Measurements from ENCODE around the gene CELA1.

CELA1 gene

DNA sequence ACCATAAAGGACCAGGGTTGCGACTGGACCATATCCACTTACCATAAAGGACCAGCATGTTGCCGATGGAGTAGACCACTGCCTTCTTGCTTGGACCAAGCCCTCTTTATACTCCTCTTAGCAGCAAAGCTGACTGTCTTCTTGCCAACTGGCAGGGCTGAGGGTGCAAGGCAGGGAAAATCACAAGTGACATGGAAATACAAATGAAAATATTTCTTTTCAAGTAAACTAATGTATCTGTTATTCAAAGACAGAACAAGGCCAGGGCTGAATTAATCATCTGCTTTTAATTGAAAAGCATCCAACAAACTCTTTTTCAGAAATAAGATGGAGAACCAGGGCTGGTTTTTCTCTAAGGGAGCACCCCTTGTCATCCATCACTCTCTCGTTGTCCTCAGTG is at the start of gene CELA1:
TSS of gene CELA1 (minus strand) at position 99 of the 400 bp plus-strand sequence. CDS start at position 58, 41 bp downstream.
- no peak for DNase-seq

DNA sequence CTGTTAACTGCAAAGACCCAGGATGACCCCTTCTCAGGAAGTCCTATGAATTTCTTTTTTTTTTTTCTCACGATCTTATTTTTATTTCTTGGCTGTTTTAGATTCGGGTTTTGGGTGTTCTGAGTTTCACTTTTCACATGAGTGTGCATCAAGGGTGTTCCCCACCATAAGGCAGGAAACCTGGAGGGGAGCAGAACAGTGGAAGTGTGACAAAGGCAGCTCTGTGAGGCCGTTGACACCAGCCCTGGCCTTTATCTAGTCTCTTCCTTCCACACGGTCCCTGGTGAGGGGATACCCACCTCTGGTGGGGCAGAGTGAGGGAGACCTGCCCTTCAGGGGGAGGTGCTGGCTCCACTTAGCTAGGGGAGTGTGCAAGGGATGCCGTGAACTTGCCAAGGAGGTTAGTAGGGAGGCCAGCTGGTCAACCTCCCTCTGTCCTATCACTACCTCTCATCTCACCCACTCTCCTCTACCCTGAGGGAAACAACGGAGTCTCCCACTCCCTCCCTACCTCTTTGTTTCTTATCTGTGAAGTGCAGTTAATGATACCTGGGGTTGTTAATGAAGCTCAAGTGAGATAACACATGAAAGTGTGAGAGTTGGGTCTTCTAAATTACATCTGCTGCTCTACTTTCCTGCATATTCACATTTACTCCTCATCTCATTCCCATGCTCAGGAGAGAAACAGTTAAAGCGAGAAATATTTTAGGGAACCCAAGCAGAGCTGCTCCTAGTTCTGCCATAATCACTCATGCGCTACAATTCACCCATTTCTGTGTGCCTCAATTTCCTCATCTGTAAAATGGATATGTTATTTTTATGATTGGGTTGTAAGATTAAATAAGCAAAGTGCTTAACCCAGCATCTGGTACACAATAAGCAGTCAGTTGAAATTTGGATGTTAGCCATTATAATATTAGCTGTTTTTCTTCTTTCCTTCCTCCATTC is 49.1 kb upstream of the CELA1 start:
- DNase-seq: no peak

DNA sequence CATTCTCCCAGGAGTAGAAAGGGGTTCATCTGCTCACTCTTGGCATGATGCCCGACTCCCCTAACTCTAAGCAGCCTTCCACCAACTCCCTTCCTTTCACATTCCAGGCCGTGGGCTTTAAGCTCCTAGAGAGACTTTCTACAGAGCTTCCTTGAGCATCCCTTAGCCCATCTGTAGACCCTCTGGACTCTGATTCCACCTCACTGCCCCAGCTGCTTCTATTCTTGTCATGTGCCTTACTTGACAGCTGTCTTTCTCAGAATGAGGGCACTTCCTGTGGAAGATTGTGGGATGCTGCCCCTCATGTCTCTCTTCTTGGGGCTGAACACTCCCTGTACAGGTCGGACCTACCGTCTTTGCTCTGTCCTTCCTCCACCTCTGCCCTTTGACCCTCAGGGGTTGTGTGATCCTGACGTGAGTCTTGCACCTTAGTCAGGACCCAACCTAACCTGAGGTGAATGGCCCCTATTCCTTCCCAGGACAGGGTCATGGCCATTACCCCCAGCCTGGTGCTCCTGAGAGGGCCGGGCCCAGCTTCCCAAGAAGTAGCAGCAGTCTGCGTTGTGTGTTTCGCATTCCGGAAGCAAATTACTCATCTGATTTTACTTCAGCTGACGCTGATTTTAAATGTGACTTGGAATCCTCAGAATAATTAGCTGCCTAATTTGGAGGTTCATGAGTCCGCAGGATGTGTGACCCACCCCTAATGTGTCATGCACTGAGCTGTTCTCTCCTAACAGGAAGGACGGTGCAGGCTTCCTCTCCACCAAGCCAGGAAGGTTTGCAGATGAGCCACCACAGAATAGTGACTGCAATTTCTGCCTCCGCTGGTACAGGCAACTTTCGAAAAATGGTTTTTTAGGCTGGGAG is 47.4 kb upstream of the CELA1 start:
- no peak for DNase-seq

DNA sequence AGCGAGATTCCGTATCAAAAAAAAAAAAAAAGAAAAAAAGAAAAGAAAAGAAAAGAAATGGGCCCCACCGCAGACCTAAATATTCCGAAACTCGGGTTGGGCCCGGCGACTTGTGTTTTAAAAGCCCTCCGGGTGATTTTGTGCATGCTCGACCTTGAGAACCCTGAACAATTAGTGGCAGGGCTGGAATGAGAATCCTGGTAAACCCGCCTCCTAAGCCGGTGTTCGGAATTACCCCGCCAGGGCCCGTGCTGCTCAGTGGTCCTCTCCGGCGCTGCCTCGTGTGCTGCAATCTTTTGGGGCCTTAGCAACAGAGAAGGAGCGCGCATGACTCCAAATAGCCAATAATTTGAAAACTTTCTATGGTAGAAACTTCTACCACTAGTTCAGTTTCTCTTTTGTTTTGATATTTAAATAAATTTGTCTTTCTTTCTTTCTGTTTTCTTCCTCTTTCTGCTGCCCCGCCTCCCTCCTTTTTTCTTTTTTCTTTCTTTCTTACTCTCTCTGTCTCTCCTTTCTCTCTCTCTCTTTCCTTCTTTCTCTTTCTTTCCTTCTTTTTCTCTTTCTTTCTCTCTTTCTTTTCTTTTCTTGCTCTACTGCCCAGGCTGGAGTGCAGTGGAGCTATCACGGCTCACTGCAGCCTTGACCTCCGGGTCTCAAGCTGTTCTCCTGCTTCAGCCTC is 46.2 kb upstream of the CELA1 start:
- peak; percentile 44 for DNase-seq

DNA sequence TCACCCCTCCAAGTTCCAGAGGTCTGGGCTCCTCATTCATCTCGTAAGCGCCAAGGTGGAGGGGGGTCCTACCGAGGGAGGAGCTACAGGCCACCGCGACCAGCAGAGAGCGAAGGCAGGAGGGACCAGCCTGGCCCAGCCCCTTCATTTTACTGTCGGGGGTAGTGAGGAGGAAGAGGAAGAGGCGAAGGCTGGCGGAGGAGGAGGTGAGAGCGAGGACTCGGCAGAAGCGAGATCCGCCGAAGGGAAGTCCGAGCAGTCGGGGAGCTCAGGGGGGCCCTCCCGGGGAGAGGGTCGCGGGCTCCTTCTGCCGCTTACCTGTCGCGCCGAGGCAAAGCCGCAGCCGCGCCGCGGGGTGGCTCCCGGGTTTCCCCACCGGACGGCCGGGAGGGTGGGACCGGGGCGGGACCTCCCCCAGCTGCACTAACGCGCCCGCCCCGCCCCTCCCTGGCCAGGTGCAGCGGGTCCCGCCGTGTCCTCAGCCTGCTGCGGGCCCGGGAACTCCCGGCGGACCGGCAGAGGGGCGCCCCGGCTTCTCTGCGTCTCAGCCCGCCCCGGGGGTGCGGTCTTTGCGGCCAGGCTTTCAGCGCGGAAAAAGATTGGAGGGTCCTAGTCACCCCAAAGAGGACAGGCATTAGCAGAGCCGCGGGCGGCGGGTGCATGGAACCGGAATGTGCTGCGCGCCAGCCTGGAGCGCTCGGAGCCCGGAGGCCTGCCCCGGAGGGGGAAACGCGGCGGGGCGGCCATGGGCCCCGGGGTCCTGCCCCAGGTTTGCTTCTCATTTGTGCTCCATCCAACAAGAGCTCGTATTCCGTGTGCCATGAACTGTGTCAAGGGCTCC is 45.0 kb upstream of the CELA1 start, which contains the start of gene GALNT6:
TSS of gene GALNT6 (minus strand) at position 124 of the 841 bp plus-strand sequence. CDS start 11,625 bp downstream, outside the sequence.
- peak; percentile 63 for DNase-seq

DNA sequence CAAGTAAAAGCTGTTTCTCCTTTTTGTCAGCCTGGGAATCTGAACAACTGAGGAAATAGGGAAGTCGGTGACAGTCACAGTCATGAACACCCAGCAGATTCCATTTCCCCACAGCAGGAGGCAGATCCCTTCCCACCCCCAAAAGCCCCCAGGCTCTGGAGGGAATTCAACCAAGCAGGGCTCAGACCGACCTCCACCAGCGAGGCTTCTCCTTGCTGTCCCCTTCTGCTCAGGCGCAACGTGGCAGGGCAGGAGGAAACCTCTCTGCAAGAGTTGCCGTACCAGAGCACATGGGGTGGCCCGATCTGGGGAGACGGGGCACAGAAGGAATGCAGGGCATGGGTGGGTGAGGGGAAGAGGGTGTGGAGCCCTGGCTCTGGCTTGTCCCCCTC is 44.4 kb upstream of the CELA1 start:
- DNase-seq: peak; percentile 63

DNA sequence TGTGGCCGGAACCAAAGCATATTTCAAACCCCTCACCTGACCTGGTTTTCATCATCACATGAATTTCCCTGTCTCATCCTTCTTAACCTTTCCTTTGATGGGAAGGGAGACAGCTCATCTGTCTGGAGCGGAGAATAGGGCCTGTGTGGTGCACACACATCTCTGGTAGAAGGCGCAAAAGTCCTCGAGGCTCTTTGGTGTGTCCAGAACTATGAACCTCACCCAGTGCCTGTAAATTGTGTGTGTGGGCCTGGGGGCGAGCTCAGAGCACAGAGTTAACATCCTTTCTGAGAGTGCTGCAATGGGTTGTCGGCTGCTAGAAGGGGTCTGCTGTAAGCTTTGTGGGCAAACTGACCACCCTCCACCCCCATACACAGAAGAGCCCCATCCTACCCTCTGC is 44.0 kb upstream of the CELA1 start:
- no peak for DNase-seq

DNA sequence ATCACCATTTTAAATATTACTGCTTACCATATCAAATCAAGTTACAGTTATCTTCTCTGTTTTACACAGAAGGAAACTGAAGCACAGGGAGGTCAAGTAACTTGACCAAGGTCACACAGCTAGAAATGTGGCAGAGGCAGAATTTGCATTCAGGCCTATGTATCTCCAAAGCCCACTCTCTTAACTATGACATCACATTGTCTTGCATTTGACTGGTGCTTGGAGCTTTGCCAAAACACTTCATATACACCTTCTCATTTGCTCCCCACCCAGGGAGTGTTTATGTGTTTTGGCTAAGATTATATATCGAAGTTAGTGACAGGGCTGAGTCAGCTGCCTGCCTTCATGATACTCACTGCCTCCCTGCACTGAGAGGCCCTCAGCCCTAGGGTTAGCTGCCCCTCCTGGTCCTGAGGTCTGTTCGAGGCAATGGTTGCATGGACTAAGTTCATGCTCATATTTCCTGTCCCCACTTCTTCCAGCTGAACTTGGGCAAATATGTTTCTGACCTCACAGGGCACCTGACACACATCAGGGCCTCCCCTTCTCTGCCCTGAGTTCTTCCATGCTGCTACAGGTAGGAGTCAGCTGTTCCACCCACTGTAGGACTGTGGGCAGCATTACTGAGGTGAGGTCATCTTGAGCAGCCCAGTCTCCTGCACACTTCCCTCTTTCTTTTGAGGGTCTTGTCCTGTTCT is 43.0 kb upstream of the CELA1 start:
- DNase-seq: no peak

DNA sequence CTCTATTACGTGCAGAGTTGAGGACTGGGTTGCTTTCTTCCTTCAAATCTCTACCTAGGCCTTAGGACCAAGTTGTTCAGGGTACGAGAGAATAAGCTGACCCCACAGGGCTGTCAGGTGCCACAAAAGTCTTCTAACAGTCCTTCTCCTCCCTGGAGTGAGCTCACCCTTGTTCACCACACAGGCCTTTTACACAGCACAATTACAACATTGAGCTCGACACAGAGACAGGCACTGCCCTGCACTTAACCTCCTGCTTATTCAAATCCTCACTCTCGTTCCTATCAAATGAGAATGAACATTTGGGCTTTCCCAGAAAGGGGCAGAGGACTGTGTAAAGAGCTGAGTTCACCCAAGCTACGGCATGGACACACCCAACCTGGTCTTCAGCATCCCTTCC is 42.4 kb upstream of the CELA1 start:
- peak; percentile 66 for DNase-seq

DNA sequence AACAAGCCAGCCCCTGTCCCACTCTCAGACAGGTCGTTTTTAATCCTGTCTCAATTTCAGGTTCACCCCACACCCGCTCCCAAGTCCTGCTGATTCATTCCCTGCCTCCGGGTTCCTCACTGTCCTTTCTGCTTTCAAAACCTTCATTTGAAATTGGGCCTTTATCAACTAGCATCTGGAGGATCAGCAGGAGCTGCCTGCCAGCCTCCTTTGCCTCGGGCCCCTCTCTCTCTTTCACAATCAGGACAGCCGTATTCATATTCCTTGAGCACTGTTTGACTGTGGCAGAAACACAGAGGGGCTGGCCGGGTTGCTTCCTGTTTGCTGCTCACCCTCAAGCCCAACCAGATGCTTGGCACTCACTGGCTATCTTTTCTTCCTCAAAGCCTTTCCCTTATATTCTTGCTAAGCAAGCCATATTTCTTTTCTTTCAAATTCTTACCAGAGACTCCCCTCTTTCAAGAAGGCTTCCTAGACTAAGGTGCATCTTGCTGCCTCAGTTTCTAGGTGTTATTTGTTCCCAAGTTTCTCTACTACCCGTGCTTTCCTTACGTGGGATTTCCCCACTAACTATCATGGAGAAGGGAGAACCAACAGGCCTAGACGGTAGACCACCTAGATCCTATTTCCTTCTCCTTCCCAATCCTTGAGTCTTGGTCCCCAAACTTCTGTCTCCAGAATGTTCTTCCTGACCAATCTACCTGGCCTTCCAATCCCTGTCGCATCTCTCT is 41.8 kb upstream of the CELA1 start:
- peak; percentile 40 for DNase-seq

DNA sequence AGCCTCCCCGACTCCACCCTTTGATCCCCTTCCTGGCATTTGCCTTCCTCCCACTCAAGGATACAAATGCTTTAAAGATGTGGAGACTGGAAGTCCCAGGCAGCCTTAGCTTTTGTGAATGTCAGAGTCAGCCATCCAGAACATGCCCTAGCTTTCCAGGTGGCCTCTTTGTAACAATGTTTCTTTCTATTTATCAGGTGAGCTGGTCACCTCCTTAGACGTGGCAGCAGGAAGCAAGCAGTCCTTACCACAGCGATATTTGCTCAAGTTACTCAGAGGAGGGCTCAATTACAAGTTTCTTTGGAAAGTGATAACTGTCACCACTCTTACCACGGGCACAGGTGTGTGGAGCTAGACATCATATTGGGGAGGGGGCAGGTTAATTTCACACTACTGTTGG is 39.9 kb upstream of the CELA1 start:
- DNase-seq: no peak

DNA sequence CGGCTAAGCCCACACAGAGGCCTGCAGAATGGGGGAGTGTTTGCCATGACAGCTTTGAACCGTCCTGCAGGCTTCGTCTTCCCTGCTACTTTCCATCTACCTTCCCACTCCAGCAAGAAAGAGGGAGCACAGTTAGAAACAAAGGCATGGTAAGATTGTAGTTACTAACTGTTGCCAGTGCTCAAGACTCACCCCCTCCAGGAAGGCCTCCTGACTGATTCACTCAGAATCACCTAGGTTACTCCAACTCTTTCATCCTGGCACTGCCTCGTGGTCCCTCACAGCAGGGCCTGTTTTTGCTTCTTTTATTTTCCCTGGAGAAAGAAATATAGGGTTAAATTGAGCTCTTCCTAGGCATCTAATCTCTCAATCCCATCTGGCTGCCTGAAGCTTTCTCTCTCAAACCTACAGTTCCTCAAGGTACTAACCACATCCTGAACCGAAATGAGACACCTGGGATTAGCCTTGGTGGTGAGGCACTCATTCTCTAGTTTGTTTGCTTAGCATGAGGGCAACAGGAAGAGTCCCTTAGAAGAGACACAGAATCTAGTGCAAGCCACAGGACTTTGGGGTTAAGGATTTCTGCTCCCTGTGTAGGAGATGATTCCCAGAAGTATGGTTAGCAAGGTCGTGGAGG is 36.9 kb upstream of the CELA1 start:
- DNase-seq: no peak

DNA sequence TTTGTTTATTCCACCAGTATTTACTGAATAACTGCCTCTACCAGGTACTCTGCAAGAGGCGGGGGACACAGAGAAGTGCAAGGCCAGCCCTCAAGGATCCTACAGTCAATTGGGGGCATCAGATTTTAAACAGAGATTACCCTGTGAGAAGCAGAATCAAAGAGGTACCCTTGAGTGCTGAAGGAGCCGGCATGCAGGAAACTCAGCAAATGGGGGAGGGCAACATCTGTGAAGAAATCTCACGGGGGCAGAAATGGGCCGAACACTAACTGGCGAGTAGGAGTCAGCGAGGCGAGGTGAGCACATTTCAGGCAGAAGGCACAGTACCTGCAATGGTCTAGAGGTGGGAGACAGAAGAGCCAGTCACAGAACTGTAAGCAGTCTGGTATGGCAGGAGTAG is 35.7 kb upstream of the CELA1 start:
- DNase-seq: no peak

DNA sequence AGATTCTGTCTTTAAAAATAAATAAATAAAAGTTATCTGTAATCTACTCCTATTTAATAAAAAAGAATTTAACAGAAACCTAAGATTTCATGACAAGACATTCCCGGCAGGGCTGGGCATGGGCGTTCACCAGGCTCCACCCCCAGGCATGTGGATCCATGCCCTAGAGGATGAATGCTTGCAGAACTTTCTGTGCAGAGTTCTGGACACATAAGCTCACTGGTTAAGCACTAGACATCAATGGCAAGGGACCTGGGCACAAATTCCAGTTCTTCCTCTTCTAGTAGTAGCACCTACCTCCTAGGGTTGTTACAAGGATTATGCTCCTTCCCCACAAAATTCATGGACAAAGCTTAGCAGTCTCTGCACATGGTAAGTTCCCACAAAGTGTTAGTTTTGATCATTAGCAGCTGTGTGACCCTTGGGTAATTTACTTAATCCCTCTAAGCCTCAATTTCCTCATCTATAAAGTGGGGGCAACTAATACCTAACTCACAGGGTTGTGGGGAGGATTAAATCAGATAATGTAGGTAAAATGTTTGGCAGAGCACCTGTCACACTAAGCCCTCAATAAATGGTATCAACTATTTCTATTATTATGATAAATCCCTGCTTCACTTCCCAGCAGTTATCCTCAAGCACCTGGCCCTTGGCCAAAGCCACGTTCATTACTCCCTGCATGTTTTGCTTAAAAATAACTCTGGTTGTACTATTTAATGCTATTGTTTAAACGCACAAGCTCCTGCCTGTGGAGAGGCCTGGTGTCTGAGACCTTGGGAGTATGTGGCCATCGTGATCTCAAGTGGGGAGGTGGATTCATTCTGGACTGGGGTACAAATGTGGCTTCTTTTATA is 35.0 kb upstream of the CELA1 start:
- no peak for DNase-seq

DNA sequence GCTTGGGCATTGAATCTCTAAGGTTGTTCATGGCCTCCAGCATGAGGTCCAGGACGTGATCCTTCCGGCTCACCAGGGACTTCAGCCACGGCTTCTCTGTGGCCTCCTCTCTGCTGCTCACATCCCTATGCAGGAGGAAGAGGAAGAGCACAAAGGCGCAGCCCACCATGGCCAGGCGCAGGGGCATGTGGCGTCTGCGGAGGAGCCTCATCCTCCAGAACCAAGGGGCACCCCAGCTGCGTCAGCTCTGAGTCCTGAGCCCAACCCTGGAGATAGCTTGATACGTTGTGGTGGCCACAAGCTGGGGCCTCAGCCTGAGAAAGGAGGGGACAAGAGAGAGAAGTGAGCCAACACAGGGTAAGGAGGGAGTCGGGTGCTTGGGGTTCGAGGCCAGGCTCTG is 33.1 kb upstream of the CELA1 start:
- no peak for DNase-seq

DNA sequence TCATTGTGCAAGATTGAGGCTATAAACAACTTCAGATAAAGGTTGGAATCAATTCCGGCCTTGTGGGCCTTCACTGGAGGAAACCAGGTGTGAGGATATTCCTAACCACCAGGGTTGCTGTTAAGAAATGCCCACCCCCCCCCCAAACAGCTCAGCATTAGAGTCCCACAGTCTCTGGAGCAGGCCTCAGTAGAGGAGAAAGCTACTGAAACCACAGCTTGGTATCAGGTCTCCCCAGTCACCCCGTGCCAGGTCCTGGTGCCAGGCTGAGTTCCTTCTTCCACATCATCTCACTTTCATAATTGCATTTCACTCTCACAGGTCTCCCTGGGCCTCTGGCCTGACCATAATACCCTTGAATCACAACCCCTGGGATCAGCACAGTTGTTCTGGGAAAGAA is 32.3 kb upstream of the CELA1 start:
- DNase-seq: no peak

DNA sequence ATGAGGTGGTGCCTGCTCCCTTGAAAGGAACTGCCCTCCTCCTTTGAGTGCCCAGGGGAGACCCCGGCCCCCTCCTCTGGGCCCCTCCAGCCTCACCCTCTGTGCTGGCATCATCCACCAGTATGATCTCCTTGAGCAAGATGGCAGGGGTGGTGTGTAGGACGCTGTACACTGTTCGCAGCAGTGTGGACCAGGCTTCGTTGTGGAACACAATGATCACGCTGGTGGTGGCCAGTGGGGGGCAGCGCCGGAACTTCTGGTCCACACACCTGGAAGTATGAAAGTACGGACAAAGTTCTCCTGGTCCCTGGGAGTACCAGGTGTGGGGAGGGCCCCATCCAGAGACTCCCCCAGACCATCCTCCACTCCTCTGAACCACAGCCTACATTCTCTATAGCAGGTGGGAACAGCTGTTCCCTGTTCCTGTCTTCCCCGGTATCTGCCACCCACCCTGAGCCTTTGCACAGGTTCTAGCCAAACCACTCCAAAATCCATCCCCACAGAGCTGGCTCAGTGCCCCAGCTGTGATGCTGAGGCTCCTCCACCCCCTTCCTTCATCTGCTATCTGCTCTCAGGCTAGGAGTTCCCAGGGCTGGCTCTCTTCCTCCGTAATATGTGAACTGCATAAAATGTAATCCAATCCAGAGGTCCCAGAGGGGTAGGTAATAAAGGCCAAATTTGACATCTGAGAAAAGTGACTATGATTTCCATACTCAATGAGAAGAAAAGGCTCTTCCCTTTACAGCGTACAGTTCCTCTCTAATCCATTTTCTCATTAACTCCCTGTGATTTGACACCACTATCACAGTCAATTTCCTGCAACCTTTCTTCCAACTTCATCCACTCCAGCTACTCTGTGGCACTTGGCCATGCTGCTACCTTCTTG is 30.9 kb upstream of the CELA1 start:
- no peak for DNase-seq

DNA sequence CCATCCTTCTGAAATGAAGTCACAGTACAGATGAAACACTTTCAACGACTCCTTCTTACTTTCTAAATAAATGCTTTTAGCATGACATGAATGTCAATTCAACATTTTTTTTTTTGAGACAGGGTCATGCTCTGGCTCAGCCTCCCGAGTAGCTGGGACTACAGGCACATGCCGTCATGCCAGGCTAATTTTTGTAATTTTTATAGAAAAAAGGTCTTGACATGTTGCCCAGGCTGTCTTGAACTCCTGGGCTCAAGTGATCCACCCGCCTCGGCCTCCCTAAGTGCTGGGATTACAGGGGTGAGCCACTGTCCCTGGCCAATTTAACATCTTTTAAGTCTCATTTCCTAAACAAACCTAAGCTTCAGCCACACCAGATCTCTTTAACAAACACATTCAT is 28.4 kb upstream of the CELA1 start:
- DNase-seq: no peak

All from midbrain (tissue), 1 donor.